ENCODE data around the gene SOWAHA. TPM values are rescaled to one million over a fixed set of nuclear protein-coding genes. Genes with fewer than 3 reads are reported as not detected.
A peak's percentile ranks its signal among the peaks of the same experiment; 100 is the strongest.

Gene SOWAHA
- total RNA-seq, 1 experiment from 2014 or later: not detected

DNA sequence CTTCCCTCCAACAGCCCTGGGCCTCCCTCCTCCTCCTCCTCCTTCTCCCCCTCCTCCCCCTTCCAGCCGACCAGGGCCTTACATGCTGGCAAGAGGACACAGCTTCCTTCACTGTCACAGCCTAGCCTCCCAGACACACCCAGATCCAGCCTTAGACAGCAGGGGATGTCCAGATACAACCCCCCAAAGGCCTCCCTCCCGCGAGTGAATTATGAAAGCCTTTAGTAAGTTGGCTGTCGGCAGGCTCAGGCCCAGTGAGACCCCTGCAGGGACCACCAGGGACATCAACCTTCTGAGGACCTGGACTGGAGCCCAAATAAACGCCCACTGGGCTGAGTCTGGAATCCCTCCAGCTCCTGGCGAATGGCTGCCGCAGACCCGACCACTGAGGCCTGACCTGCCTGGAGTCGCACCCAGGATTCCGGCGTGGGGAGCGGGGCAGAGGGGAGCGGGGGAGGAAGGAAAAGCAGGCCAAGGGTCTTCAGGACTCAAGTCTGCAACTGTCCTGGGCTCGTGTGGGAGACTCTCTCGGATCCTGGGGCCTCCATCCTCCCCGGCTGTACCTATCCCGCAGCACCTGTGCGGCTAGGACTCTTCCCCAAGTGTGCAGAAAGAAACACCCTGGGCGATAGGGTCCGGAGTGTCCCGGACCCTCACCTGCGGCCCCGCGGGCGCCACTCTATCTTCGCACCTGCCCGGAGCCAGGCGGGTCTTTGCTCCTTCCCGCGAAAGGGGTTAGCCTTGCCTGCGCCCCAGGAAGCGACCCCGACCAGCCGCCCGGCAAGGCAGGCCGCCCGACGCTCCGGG lies 36.8 kb upstream of the SOWAHA start:
- in situ Hi-C loops (cut with HindIII; ENCODE audit: low pct_unique_long_range_greater_than_20kb, low sequenced_read_pairs): no loop called here

DNA sequence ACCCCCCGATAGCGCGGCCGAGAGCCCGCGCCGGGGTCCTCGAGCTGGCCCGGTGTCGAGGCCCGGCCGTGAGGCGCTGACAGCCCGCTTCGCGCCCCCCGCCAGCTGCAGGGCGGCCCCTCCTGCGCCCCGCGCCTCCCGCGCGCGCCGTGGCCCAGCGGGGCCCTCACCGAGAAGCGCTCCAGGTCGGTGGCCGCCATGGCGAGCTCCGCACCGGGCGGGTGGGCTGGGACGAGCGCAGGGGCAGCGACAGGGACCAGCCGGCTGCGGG lies 36.2 kb upstream of the SOWAHA start:
- no peak for DNase-seq (ENCODE audit: low read depth, low spot score)
- in situ Hi-C loops (cut with HindIII; ENCODE audit: low pct_unique_long_range_greater_than_20kb, low sequenced_read_pairs): no loop called here

More for the DNA sequence above, 36.8 kb upstream of the SOWAHA start:
- peak; percentile 25 for DNase-seq (ENCODE audit: low read depth, low spot score)

DNA sequence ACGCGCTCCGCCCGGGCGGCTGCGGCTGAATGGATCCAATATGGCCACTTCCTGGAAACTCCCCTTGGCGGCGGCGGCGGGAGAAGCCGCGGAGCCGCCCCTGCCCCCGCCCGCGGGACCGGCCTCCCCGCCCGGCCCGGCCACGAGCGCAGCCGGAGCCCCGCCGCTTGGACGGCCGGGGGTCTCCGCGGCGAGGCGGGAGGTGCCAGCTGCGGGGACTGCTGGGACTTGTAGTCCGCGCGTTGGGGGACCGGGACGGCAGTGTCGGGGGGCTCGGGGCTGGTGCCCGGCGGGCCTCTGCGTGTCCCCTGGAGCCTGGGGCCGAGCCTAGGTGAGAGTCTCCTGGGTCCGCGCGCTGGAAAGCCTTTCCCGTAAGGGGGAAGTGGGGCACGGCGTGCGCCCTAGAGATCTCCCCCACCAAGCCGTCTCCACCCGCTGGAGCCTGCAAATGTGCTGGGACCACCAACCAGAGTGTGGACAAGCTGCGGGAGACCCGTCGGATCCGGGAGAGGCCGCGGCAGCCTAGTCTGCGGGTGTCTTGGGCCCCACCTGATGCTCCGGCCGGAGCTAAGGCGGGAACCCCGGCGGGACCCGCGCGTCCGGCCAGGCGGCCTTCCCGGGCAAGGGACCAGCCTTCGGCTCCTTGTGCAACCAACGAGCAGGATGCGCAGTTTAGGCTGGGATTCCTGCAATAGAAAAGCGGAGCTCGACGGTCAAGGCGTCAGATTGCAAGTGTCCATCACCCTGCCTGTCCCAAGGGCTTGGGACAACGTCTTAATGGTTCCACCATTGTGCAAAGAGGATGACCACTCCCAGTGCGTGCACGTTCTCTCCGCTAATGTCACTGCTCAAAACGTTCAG lies 35.7 kb upstream of the SOWAHA start, which contains the start of gene SEPTIN8:
Gene SEPTIN8 (minus strand): TSS at position 31 of the 861 bp plus-strand sequence. CDS start 102 bp downstream, outside the sequence.
- in situ Hi-C loops (cut with HindIII; ENCODE audit: low pct_unique_long_range_greater_than_20kb, low sequenced_read_pairs): no loop called here
- DNase-seq (ENCODE audit: low read depth, low spot score): peak; percentile 22

DNA sequence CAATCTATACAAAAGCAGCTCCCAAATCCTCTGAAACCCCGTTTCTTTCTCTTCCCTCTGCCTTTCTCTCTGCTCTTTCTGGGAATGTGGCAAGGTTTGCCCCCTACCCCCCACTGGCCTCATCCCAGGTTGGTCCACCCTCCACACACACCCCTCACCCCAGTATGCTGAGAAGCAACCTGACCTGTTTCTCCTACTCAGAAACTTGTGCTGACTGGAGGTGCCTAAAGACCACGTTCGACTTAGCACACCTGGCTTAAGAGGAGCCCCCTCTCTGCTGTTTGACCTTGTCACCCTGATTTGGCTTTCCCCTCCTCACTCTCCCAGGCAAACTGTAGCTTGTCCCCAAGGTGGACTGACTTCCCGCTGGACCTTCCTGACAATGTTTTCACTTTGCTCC lies 35.0 kb upstream of the SOWAHA start:
- DNase-seq (ENCODE audit: low read depth, low spot score): no peak
- in situ Hi-C loops (cut with HindIII; ENCODE audit: low pct_unique_long_range_greater_than_20kb, low sequenced_read_pairs): no loop called here

DNA sequence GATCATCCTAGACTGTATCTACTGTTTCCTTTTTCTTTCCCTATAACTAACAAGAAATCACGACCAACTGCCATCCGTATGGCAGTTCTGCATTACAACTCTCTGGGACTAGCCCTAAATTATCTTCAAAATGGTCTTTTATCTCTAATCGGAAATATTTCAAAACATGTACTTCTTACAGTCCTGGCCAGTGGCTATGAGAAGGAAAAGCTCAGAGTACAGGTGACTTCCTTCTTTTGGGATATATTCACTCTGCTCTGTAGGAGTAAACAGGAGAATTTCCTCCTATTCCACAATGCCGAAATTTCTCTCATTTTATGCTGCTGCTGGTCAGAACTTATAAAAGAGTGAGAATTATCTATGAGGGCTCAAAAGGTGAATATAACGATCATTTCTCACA lies 34.2 kb upstream of the SOWAHA start:
- in situ Hi-C loops (cut with HindIII; ENCODE audit: low pct_unique_long_range_greater_than_20kb, low sequenced_read_pairs): no loop called here
- DNase-seq (ENCODE audit: low read depth, low spot score): no peak

DNA sequence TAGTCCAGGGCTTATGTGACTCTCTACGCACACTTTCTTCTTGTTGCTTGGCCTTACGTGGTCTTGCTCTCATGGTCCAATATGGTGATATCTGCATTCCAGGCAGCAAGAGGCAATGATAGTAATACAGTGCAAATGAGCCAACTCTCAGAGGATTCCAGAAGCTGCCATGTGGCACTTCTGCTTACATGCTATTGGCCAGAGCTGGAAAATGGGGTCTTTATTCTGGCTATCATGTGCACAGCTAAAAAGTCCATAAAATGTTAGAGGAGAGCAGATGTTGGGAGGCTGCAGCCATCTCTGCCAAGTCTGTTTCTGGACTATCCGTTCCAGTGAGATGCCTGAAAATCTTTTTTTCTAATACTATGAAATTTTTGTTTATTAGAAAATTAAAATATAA lies 33.1 kb upstream of the SOWAHA start:
- DNase-seq (ENCODE audit: low read depth, low spot score): peak; percentile 56

DNA sequence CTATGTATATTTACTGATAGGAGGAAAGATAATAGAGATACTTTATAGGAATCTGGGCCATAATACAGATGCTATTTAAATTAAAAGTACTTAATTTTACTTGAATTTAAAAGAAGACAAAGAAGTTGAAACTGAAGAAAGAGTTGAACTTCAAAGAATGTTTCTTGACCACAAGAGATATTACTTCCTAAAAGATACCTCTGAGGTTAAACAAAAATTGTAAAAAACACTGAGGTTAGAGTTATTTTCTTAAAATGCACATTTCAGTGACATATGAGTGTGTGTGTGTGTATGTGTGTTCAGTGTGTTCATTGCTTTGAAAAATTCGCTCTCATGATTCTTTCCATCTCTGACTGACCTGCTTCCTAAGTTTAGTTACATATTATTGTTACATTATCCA lies 32.5 kb upstream of the SOWAHA start:
- DNase-seq (ENCODE audit: low read depth, low spot score): no peak
- in situ Hi-C loops (cut with HindIII; ENCODE audit: low pct_unique_long_range_greater_than_20kb, low sequenced_read_pairs): no loop called here

More for the DNA sequence above, 33.1 kb upstream of the SOWAHA start:
- in situ Hi-C loops (cut with HindIII; ENCODE audit: low pct_unique_long_range_greater_than_20kb, low sequenced_read_pairs): no loop called here

DNA sequence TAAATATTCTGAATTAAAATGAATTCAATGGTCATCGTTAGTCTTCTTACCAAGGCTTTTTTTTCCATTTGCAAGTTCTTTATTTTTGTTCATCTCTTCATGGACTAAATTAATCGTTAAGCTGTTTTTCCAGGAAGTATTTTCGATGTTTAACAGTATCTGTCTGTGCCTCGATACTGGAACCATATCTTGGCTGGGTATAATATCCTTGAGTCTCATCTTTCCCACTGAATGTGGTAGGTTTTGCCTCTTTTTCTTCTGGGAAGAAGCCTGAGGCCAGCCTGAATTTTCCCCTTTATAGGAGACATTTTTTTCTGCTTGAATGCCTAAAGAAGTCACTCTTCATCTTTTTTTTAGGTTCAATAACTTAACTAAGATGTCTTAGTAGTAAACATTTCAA lies 32.1 kb upstream of the SOWAHA start:
- in situ Hi-C loops (cut with HindIII; ENCODE audit: low pct_unique_long_range_greater_than_20kb, low sequenced_read_pairs): no loop called here
- DNase-seq (ENCODE audit: low read depth, low spot score): no peak

DNA sequence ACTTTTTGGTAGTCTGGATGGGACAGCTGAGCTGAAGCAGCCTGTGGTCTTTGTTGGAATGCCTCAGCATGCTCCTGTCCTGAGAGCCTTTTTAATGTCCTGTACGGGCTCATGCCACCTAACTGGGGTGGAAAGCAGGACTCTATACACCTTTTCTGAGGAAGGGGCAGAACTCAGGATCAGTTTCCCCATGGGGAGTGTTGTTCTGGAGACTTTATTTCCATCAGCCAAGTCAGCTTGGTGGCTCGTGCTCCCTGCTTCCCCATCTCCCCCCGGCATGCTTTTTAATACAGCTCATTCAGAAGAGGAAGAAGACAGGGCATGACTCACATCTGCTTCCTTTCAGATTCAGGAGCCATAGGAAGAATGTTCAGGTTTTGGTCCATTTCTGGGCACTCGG lies 31.0 kb upstream of the SOWAHA start:
- in situ Hi-C loops (cut with HindIII; ENCODE audit: low pct_unique_long_range_greater_than_20kb, low sequenced_read_pairs): no loop called here
- no peak for DNase-seq (ENCODE audit: low read depth, low spot score)

DNA sequence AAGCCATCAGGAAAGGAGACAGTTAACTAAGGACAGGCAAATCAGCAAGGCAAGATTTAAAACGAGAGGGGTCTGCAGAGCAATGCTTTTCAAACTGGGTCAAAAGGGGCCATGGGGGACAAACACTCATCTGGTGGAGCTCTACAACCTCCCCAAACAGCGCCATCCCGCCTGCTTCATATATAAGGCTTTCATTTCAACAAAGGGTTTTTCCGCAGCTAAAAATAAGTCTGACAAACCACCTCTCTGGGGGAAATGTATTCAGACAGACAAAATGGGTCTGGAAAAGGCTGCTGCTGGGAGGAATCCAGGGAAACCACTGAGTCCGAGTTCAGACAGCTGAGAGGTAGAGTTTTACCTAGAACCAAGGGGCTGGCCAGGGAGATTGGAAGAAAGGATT lies 27.7 kb upstream of the SOWAHA start:
- in situ Hi-C loops (cut with HindIII; ENCODE audit: low pct_unique_long_range_greater_than_20kb, low sequenced_read_pairs): no loop called here

DNA sequence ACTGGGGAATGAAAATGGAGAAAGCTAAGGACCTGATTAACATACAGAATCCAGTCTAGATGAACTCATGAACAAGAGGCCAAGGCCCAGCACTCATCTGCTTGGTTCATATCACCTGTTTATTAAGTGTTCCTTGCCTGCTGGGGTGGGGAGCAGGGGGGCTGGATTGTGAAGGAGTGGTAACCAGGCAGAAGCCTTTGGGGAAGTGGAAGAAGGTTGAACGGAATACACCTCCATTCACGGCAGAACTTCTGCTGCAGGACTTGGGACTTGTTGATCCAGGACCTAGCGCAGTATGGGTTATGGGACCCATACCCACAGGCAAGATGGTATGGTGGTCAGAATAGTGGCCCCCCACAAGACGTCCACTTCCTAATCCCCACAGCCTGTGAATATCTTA lies 27.2 kb upstream of the SOWAHA start:
- in situ Hi-C loops (cut with HindIII; ENCODE audit: low pct_unique_long_range_greater_than_20kb, low sequenced_read_pairs): no loop called here

More for the DNA sequence above, 27.7 kb upstream of the SOWAHA start:
- DNase-seq (ENCODE audit: low read depth, low spot score): no peak

DNA sequence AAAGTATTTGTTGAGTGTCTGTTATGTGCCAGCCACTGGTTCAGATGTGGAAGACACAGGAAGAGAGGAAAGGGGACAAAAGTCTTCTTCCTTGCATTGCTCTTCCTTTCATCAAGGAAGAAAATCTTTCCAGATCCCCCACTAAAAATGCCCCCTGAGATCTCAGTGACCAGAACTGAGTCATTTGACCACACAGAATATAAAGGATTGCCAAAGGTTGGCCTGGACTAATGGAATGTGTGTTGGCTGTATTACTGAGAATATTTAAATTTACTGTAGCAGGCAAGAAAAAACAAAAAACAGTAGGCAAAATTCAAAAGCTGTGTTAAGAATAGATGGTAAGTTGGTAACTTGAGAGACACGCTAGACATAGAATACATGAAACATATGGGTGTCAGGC lies 26.0 kb upstream of the SOWAHA start:
- no peak for DNase-seq (ENCODE audit: low read depth, low spot score)

More for the DNA sequence above, 27.2 kb upstream of the SOWAHA start:
- no peak for DNase-seq (ENCODE audit: low read depth, low spot score)

DNA sequence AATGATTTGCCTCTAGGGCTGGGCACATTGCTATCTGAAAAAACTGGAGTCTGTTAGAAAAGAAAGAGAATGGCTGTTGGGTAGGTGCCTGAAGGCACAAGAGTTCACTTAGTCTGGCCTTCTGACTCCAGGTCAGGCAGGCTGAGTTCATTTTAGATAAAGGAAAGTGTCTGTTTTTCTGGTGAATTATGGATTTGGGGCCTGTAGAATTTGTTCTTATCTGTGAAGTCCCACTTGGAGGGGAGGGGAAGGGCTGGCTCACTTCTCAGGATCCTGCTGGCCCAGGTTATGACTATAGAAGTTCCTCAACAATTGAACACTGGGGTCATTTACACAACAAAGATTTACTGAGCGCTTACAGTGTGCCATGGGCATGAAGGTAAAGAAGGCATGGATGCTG lies 24.6 kb upstream of the SOWAHA start:
- DNase-seq (ENCODE audit: low read depth, low spot score): no peak
- in situ Hi-C loops (cut with HindIII; ENCODE audit: low pct_unique_long_range_greater_than_20kb, low sequenced_read_pairs): no loop called here

More for the DNA sequence above, 26.0 kb upstream of the SOWAHA start:
- in situ Hi-C loops (cut with HindIII; ENCODE audit: low pct_unique_long_range_greater_than_20kb, low sequenced_read_pairs): no loop called here

DNA sequence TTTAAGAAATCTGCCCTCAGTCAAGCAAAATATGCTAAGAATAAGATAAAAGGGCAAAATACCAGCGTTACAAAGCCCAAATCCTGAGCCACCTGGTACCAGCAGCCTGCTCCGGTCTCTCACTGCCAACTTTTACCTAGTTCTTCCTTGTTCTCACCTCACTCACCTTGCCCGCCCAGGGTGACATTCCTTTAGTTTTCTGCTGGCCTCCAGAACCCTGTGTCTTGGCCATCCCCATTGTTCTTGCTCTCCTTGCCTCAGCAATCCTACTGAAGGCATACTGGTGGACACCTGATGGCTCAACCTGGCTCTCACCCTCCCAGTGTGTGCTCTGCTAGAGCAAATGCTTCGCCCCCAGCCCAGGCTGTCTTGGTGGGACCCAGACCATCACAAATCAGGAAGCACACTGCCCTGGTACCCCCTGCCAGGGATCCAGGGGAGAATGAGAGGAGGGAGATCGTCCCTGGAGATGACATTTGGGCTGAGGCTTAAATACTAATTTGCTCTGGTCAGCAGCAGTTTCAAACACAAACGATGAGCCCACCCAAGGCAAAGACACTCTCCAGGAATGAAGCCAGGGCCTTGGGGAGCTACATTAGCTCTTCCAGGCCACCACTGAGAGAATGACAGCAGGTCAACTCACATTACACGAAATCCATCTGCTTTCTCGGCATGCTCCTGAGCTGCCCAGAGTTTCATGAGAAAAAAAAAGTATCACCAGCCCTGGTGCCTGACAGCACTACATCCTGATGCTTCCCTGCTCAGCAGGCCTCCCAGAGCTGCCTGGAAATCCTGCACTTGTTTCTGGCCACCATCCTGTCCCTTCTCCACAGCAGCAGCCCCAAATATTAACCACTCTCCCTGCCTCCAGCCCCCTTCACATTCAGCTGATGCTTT lies 23.9 kb upstream of the SOWAHA start:
- DNase-seq (ENCODE audit: low read depth, low spot score): no peak
- in situ Hi-C loops (cut with HindIII; ENCODE audit: low pct_unique_long_range_greater_than_20kb, low sequenced_read_pairs): no loop called here

DNA sequence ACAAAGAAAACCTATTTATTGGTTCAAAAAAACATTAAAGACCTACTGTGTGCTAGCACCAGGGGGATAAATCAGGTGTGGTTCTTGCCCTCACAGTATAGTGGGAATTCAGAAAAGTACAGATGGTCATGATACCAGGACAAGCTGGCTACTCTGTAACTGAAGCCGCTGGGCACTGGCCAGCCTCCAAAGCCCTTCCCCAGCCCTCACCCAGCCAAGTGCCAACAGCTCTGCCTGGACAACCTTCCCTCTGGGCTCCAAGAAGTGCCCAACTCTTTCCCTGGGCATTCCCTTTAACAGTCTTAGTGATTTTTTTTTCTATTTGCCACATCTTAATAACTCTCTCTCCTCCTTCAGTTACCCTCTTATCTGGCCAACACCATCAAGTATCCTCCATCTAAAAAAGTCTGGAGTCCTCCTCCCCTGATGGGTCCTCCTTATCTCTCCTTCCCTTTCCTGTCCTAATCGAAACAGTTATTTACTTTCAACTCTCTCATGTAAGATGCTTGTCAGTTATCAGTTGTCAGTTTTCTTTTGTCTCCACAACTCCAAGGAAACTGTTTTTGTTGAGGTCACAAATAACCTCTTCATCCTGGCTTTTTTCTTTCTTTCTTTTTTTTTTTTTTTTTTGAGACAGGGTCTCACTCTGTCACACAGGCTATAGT lies 22.8 kb upstream of the SOWAHA start:
- DNase-seq (ENCODE audit: low read depth, low spot score): no peak
- in situ Hi-C loops (cut with HindIII; ENCODE audit: low pct_unique_long_range_greater_than_20kb, low sequenced_read_pairs): no loop called here

DNA sequence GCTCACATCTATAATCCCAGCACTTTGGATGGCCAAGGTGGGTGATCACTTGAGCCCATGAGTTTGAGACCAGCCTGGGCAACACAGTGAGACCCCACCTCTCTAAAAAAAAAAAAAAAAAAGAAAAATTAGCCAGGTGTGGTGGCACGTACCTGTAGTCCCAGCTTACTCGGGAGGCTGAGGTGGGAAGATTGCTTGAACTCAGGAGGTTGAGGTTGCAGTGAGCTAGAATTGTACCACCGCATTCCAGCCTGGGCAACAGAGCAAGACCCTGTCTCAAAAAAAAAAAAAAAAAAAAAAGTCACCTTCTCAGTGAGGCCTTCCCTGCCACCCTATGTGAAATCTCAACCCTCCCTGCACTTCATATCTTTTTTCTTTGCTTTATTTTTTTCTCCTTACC lies 22.1 kb upstream of the SOWAHA start:
- no peak for DNase-seq (ENCODE audit: low read depth, low spot score)
- in situ Hi-C loops (cut with HindIII; ENCODE audit: low pct_unique_long_range_greater_than_20kb, low sequenced_read_pairs): no loop called here

DNA sequence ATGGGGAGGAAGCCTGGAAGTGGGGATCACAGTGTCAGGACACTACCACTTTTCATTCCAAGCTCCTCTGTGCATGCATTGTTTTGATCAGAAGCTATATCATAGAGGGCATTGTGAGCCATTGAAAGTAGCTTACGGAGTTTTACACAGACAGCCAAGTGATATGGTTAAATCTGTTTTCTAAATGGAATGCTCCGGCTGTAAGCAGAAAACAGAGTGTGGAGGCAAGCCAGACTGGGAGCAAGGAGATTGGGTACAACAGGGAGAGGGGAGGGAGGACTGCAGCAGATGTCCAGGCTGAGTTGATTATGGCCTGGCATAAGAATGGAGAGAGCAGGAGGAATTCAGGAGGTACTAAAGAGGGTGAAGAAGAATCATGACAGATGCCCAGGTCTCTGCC lies 15.5 kb upstream of the SOWAHA start:
- in situ Hi-C loops (cut with HindIII; ENCODE audit: low pct_unique_long_range_greater_than_20kb, low sequenced_read_pairs): no loop called here
- DNase-seq (ENCODE audit: low read depth, low spot score): peak; percentile 72

Data from SK-MEL-5 (cell line).